ENCODE results near the gene GART. TPM values are rescaled to one million over a fixed set of nuclear protein-coding genes. Genes with fewer than 3 reads are reported as not detected.

The GART gene
- total RNA-seq, 2 experiments from 2014 or later, result 223 to 231 TPM

- Mint-ChIP-seq H3K36me3 (ENCODE audit: low read depth) (no peaks in the 10 kb centered on the region), H3K27ac (peak within 1 kb of the TSS; percentile 91), H3K27me3 (no peaks in the 10 kb centered on the region), H3K4me3 (peak within 1 kb of the TSS; percentile 87), H3K9me3 (ENCODE audit: low read depth) (no peaks in the 10 kb centered on the region), H3K4me1 (peaks cover 9% of the 10 kb centered on the region)
- CTCF ChIA-PET, result interaction anchor here (0.6 to 1.8 kb wide), 7 partner anchors 11 to 1746 kb away, joined by 3 to 17 read pairs (median 3); partner anchors contain the start of genes DONSON and TMEM50B
- ATAC-seq (peak; percentile 99), DNase-seq (peak; percentile 95)
- POLR2A ChIA-PET, result interaction anchor here (1.2 to 2.3 kb wide), 4 partner anchors 10 to 167 kb away, joined by 3 to 43 read pairs (median 3); partner anchors contain the start of genes IFNAR1, SON and TMEM50B
- intact Hi-C loops (cut with DNase I, micrococcal nuclease), result loop anchor here (1.0 to 5.0 kb wide), 7 partner anchors 11 to 879 kb away; partner anchors contain the start of genes CRYZL1 (in 2 of the 2), GART (in 2 of the 2), CFAP298 (in 1 of the 2) and DONSON (in 1 of the 2)
Observed at GRCh38 chr21:33491373-33492102, 50.4 kb downstream of the GART start, which contains the start of gene DNAJC28. DNAJC28 (minus strand) TSS chr21:33491716; CDS start chr21:33489393, 2,323 bp downstream.

DNA sequence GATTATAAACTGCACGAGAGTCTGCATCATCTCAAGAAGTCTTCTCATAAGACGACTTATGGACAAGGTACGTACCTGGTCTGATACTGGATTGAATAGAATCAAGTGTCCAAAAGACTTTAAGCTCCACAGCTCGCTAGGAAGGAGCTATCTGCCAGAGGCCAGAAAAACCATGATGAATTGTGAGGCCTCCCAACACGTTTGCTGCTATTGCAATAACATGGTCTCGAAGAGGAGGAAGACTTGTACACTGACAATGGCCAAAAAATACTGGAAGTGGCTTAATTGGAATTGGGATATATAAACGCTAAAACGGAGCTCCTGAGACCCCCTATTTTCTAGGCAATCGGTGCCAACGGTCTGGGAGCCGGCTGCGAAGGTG is 50.9 kb downstream of the GART start:
- CTCF ChIA-PET, result interaction anchor here (0.8 to 1.8 kb wide), 5 partner anchors 10 to 115 kb away, joined by 3 to 17 read pairs (median 3); partner anchors contain the start of gene TMEM50B
- POLR2A ChIA-PET, result interaction anchor here (1.2 to 2.3 kb wide), 4 partner anchors 9 to 166 kb away, joined by 3 to 43 read pairs (median 3); partner anchors contain the start of genes IFNAR1, SON and TMEM50B
- Mint-ChIP-seq H3K4me3 (peak overlapping the region; percentile 87), H3K27ac (peak overlapping the region; percentile 72), H3K36me3 (ENCODE audit: low read depth) (no peaks in the 10 kb centered on the region), H3K4me1 (peaks cover 9% of the 10 kb centered on the region), H3K27me3 (no peaks in the 10 kb centered on the region), H3K9me3 (ENCODE audit: low read depth) (no peaks in the 10 kb centered on the region)
- ATAC-seq (no peak), DNase-seq (no peak)
- intact Hi-C loops (cut with DNase I, micrococcal nuclease), result loop anchor here (1.0 to 5.0 kb wide), 7 partner anchors 11 to 879 kb away; partner anchors contain the start of genes CRYZL1 (in 2 of the 2), GART (in 2 of the 2), CFAP298 (in 1 of the 2) and DONSON (in 1 of the 2)

DNA sequence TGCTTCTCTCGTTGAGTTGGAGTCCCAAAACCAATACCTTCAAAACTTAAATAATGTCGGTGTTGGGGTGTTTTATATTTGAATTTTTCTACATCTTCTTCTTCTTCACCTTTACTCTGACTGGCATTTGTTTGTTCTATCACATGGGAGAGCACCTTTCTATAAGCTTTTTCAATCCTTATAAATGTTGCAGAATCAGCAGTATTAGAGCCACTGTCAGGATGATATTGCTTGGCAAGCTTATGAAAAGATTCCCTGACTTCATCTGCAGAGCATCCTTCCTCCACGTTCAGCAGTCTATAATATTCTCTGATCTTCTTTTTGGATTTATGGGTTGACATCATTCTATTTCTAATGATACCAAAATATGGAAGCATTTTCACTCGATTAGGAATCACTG is 53.0 kb downstream of the GART start:
- H3K9me3 Mint-ChIP-seq (ENCODE audit: low read depth), result no peaks in the 10 kb centered on the region
- ChIA-PET CTCF (interaction anchor here (1.4 kb wide), 1 partner anchor 8 kb away, joined by 4 read pairs; no protein-coding TSS in a partner anchor), POLR2A (no interaction called here)
- no peak overlapping the region for H3K4me3 Mint-ChIP-seq
- no peak for ATAC-seq
- no peaks in the 10 kb centered on the region for H3K36me3 Mint-ChIP-seq (ENCODE audit: low read depth)
- intact Hi-C loops (cut with DNase I, micrococcal nuclease), result no loop called here
- no peaks in the 10 kb centered on the region for H3K27me3 Mint-ChIP-seq
- no peak for DNase-seq
- no peak overlapping the region for H3K27ac Mint-ChIP-seq
- peaks cover 9% of the 10 kb centered on the region for H3K4me1 Mint-ChIP-seq

- H3K4me3 Mint-ChIP-seq, result no peak overlapping the region
- no peak for DNase-seq
- H3K27ac Mint-ChIP-seq, result no peak overlapping the region
- CTCF ChIA-PET, result no interaction called here
- intact Hi-C loops (cut with DNase I, micrococcal nuclease), result no loop called here
- H3K4me1 Mint-ChIP-seq, result peaks cover 9% of the 10 kb centered on the region
- POLR2A ChIA-PET, result no interaction called here
- no peaks in the 10 kb centered on the region for H3K27me3 Mint-ChIP-seq
- ATAC-seq, result no peak
- H3K9me3 Mint-ChIP-seq (ENCODE audit: low read depth), result no peaks in the 10 kb centered on the region
- H3K36me3 Mint-ChIP-seq (ENCODE audit: low read depth), result no peaks in the 10 kb centered on the region
Observed at GRCh38 chr21:33487996-33488395, 53.9 kb downstream of the GART start.

- H3K27me3 Mint-ChIP-seq, result no peaks in the 10 kb centered on the region
- H3K4me1 Mint-ChIP-seq, result peaks cover 17% of the 10 kb centered on the region
- ChIA-PET POLR2A (interaction anchor here (1.0 to 2.6 kb wide), 2 partner anchors 9 kb away, joined by 3 to 43 read pairs; partner anchors contain the start of gene DNAJC28), CTCF (interaction anchor here (0.5 to 2.9 kb wide), 3 partner anchors 10 to 559 kb away, joined by 3 to 17 read pairs (median 4); partner anchors contain the start of gene DNAJC28)
- H3K4me3 Mint-ChIP-seq, result peak overlapping the region; percentile 83
- ATAC-seq, result no peak
- intact Hi-C loops (cut with DNase I, micrococcal nuclease), result no loop called here
- H3K9me3 Mint-ChIP-seq (ENCODE audit: low read depth), result no peaks in the 10 kb centered on the region
- peaks cover 2% of the 10 kb centered on the region for H3K36me3 Mint-ChIP-seq (ENCODE audit: low read depth)
- H3K27ac Mint-ChIP-seq, result no peak overlapping the region
- no peak for DNase-seq
Observed at GRCh38 chr21:33481314-33481943, 60.5 kb downstream of the GART start.

DNA sequence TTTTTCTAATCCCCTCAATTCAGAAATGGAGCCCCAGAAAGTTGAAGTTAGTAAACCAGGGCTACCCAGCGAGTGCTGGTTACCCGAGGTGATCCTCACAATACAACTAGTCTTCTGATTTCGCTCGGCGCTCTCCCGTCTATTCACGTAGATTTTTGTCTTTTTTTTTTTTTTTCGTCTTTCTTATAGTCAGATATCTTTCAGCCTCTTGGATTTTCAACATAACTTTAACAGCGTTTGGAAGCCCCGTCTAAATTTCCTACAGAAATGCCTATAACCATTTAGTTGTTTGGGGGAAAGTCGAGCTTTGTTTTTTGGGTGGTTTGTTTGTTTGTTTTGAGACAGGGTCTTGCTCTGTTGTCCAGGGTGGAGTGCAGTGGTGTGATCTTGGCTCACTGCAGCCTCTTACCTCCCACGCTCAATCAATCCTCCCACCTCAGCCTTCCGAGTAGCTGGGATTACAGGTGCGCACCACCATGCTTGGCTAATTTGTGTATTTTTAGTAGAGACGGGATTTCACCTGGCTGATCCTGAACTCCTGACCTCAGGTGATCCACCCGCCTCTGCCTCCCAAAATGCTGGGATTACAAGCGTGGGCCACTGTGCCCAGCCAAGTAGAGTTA is 61.3 kb downstream of the GART start:
- Mint-ChIP-seq H3K27me3 (no peaks in the 10 kb centered on the region), H3K36me3 (ENCODE audit: low read depth) (peaks cover 2% of the 10 kb centered on the region), H3K9me3 (ENCODE audit: low read depth) (no peaks in the 10 kb centered on the region), H3K4me3 (peak overlapping the region; percentile 83), H3K27ac (peak overlapping the region; percentile 78), H3K4me1 (peaks cover 17% of the 10 kb centered on the region)
- POLR2A ChIA-PET, result interaction anchor here (0.7 to 2.6 kb wide), 6 partner anchors 10 to 119 kb away, joined by 3 to 43 read pairs (median 4); partner anchors contain the start of genes DNAJC28 and SON
- DNase-seq (no peak), ATAC-seq (no peak)
- intact Hi-C loops (cut with DNase I, micrococcal nuclease), result loop anchor here (1.0 kb wide), 6 partner anchors 11 to 708 kb away; partner anchors contain the start of genes DNAJC28 (in 2 of the 2), CRYZL1 (in 1 of the 2), DONSON (in 1 of the 2) and IFNAR1 (in 1 of the 2)
- CTCF ChIA-PET, result interaction anchor here (0.7 to 2.9 kb wide), 10 partner anchors 9 to 156 kb away, joined by 3 to 17 read pairs (median 4); partner anchors contain the start of genes DNAJC28 and IFNAR1

DNA sequence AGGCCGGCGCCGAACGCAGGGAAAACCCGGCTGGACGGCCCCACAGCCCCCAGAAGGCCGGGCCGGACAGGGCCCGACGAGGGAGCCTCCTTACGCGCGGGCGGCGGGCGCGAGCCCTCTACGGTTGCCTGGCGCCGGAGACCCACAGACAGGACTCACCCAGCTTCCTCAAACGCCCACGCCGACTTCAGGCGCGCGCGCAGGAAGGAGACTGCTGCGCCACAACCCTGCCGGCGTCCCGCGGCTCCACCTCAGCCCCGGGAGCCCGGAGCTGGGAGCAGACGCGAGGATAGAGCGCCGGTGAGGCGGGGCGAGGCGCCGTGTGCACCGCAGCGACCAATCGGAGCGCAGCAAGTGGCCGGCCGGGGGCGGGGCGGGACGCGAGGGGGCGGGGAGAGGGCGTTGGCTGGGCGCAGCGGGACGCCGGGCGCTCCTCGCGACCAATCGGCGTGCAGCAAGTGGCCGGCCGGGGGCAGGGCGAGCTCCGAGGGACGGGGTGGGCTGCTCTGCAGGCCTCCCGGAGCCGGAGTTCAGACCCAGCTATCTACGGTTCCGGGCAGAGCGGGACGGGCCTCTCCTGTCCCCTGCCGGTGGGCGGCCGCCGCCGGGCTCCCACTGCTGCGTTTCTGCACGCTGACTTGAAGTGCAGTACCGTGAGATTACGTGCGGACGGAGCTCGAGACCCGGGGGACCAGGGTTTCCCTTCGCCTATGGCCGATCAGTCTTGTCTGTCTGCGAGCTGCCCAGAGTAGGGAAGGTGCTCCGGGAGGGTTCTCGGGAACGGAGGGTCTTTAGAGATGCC is 62.0 kb downstream of the GART start, which contains the start of gene TMEM50B:
TSS of gene TMEM50B (minus strand) at position 296 of the 802 bp plus-strand sequence. CDS start 11,089 bp downstream, outside the sequence.
- ChIA-PET POLR2A (interaction anchor here (0.6 to 2.6 kb wide), 11 partner anchors 11 to 708 kb away, joined by 3 to 43 read pairs (median 5); partner anchors contain the start of genes DNAJC28, DONSON, IFNAR1 and PAXBP1), CTCF (interaction anchor here (0.7 to 2.9 kb wide), 13 partner anchors 9 to 155 kb away, joined by 3 to 17 read pairs (median 4); partner anchors contain the start of genes DNAJC28, DONSON, IFNAR1 and SON)
- peaks cover 2% of the 10 kb centered on the region for H3K36me3 Mint-ChIP-seq (ENCODE audit: low read depth)
- peaks cover 17% of the 10 kb centered on the region for H3K4me1 Mint-ChIP-seq
- intact Hi-C loops (cut with DNase I, micrococcal nuclease), result loop anchor here (1.0 to 5.0 kb wide), 12 partner anchors 11 to 1088 kb away; partner anchors contain the start of genes DNAJC28 (in 2 of the 2), GART (in 2 of the 2), CRYZL1 (in 1 of the 2) and DONSON (in 1 of the 2)
- DNase-seq (peak; percentile 99), ATAC-seq (peak; percentile 97)
- H3K9me3 Mint-ChIP-seq (ENCODE audit: low read depth), result no peaks in the 10 kb centered on the region
- H3K27me3 Mint-ChIP-seq, result no peaks in the 10 kb centered on the region
- peak within 1 kb of the TSS; percentile 83 for H3K4me3 Mint-ChIP-seq
- H3K27ac Mint-ChIP-seq, result peak within 1 kb of the TSS; percentile 88

GRCh38 chr21:33478935-33479678 is 62.8 kb downstream of the GART start:
- peak; percentile 64 for DNase-seq
- H3K9me3 Mint-ChIP-seq (ENCODE audit: low read depth), result no peaks in the 10 kb centered on the region
- H3K36me3 Mint-ChIP-seq (ENCODE audit: low read depth), result peaks cover 2% of the 10 kb centered on the region
- peak overlapping the region; percentile 83 for H3K4me3 Mint-ChIP-seq
- ChIA-PET CTCF (interaction anchor here (0.7 to 2.9 kb wide), 6 partner anchors 12 to 128 kb away, joined by 3 to 17 read pairs (median 4); partner anchors contain the start of genes DNAJC28 and DONSON), POLR2A (interaction anchor here (0.6 to 2.6 kb wide), 8 partner anchors 12 to 708 kb away, joined by 3 to 43 read pairs (median 6); partner anchors contain the start of genes DNAJC28, DONSON, IFNAR1 and PAXBP1)
- no peaks in the 10 kb centered on the region for H3K27me3 Mint-ChIP-seq
- intact Hi-C loops (cut with DNase I, micrococcal nuclease), result loop anchor here (1.0 to 5.0 kb wide), 6 partner anchors 44 to 1087 kb away; partner anchors contain the start of genes GART (in 2 of the 2), SON (in 1 of the 2), SYNJ1 (in 1 of the 2) and URB1 (in 1 of the 2)
- H3K27ac Mint-ChIP-seq, result peak overlapping the region; percentile 88
- H3K4me1 Mint-ChIP-seq, result peaks cover 17% of the 10 kb centered on the region
- ATAC-seq, result peak; percentile 4

DNA sequence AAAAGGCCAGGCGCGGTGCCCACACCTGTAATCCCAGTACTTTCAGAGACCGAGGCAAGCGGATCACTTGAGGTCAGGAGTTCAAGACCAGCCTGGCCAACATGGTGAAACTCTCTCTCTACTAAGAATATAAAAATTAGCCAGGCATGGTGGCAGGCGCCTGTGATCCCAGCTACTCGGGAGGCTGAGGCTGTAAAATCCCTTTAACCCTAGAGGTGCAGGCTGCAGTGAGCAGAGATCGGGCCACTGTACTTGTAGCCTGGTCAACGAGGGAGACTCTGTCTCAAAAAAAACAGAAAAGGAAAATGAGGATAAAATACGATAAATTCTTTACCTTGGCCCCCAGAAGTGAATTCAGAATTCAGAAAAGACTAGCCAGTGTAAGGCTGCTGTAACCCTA is 63.7 kb downstream of the GART start:
- peaks cover 2% of the 10 kb centered on the region for H3K36me3 Mint-ChIP-seq (ENCODE audit: low read depth)
- ChIA-PET CTCF (no interaction called here), POLR2A (no interaction called here)
- ATAC-seq, result no peak
- intact Hi-C loops (cut with DNase I, micrococcal nuclease), result loop anchor here (2.0 to 5.0 kb wide), 5 partner anchors 43 to 1086 kb away; partner anchors contain the start of genes GART (in 1 of the 2), SON (in 1 of the 2), SYNJ1 (in 1 of the 2) and URB1 (in 1 of the 2)
- peak overlapping the region; percentile 88 for H3K27ac Mint-ChIP-seq
- DNase-seq, result no peak
- no peaks in the 10 kb centered on the region for H3K27me3 Mint-ChIP-seq
- H3K9me3 Mint-ChIP-seq (ENCODE audit: low read depth), result no peaks in the 10 kb centered on the region
- peaks cover 17% of the 10 kb centered on the region for H3K4me1 Mint-ChIP-seq
- peak overlapping the region; percentile 83 for H3K4me3 Mint-ChIP-seq
